H1 (cell line): Measurements from ENCODE around the gene INHA.

ENCODE experiments used
- BCL11A ChIP-seq, 2 experiments: IDR thresholded peaks; one replicate each; pipeline ENCODE4 v1.6.1; 2011; ENCODE audit warnings: low read depth in 2 of 2, low read length in 2 of 2, mild to moderate bottlenecking in 2 of 2
- BRCA1 ChIP-seq: IDR thresholded peaks from 2 replicates; pipeline ENCODE4 v1.6.1; 2012; ENCODE audit warnings: low read depth, low read length, improper control_type of control experiment
- EZH2 ChIP-seq: fragments of 200-600 bp; sonication (generic); IDR thresholded peaks from 2 replicates; pipeline ENCODE4 v1.7.1; 2012; ENCODE audit warnings: low read depth, mild to moderate bottlenecking, moderate library complexity, low read length, inconsistent platforms; ENCODE audit not compliant: severe bottlenecking
- HDAC2 ChIP-seq, 2 experiments: fragments of 300-600 bp in 1 of 2; sonication (generic) in 1 of 2; IDR thresholded peaks; 2 replicates each; pipeline ENCODE4 v1.6.1; 2011 to 2012; ENCODE audit warnings: low read depth in 2 of 2, low read length in 2 of 2, mild to moderate bottlenecking in 2 of 2, moderate library complexity in 2 of 2, borderline replicate concordance in 1 of 2, inconsistent platforms in 1 of 2
- HDAC6 ChIP-seq: IDR thresholded peaks from one replicate; pipeline ENCODE4 v1.7.1; 2012; ENCODE audit warnings: low read depth, mild to moderate bottlenecking, inconsistent platforms, low read length, moderate library complexity
- POLR2A ChIP-seq, 2 experiments: IDR thresholded peaks; 1 replicate in 1 of 2; 2 replicates in 1 of 2; pipeline ENCODE4 v1.6.1; 2011; ENCODE audit warnings: low read depth in 2 of 2, low read length in 2 of 2, mild to moderate bottlenecking in 2 of 2; ENCODE audit errors: control extremely low read depth in 1 of 2
- RAD21 ChIP-seq, 2 experiments: IDR thresholded peaks in 1 of 2; conservative IDR thresholded peaks in 1 of 2; 2 replicates each; pipeline ENCODE4 v1.6.1; 2011; ENCODE audit warnings: low read depth in 2 of 2, low read length in 2 of 2, improper control_type of control experiment in 1 of 2, inconsistent platforms in 1 of 2, mild to moderate bottlenecking in 1 of 2, moderate library complexity in 1 of 2
- TF ChIP-seq, protein P1 (sequence below), 3 experiments: IDR thresholded peaks; 1 replicate in 2 of 3; 2 replicates in 1 of 3; pipeline versions ENCODE4 v1.5.1 to v1.6.1; 2011; ENCODE audit warnings: low read length in 3 of 3, mild to moderate bottlenecking in 3 of 3, inconsistent platforms in 2 of 3, low read depth in 1 of 3, moderate library complexity in 1 of 3; ENCODE audit not compliant: insufficient read depth in 1 of 3; ENCODE audit errors: control extremely low read depth in 1 of 3

DNA sequence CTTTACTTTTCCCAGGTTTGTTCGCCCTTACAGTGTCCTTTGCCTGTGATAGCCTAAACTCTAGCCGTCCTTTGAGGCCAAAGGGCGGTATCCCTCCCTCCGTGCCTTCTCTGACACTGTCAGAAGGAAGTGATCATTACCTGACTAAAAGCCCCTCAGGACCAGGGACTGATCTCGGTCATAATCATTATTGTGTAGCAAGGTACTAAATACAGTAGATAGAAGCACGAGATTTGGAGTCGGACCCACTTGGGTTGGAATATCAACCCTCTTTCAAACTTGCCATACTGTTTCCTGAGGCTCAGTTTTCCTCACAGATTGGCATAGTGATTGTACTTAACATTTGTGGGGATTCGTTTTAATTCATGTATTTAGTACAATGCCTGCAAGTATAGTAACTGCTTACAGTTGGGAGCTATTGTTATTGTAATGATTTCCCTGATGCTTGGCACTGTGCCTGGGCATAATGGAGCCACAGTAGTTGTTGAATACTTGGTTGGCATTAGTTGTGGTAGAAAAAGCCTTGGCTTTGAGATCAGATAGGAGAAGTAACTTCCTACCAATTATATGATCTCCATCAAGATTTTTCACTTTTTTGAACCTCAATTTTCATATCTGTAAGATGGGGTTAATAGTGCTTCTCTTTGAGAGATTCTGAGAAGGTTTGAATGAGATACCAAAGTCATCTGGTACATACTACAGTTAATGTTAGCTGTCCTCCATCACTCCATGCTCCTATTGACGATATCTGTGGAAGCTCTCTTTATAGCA, 26.4 kb downstream of the INHA start:
- no peak for TF ChIP-seq EZH2
- TF ChIP-seq HDAC2 (IDR thresholded peaks at IDR 0.05; ENCODE audit: borderline replicate concordance in 1 of 2, low read depth in 2 of 2, low read length in 2 of 2), result no peak
- no peak for TF ChIP-seq HDAC6
- TF ChIP-seq BCL11A (IDR thresholded peaks at IDR 0.05; ENCODE audit: low read depth in 2 of 2, low read length in 2 of 2), result no peak
- no peak for TF ChIP-seq BRCA1
- no peak for TF ChIP-seq RAD21 (IDR thresholded peaks at IDR 0.05 in 1 of 2, conservative IDR thresholded peaks at IDR 0.05 in 1 of 2; ENCODE audit: low read depth in 2 of 2, low read length in 2 of 2)
- TF ChIP-seq, protein P1, sequence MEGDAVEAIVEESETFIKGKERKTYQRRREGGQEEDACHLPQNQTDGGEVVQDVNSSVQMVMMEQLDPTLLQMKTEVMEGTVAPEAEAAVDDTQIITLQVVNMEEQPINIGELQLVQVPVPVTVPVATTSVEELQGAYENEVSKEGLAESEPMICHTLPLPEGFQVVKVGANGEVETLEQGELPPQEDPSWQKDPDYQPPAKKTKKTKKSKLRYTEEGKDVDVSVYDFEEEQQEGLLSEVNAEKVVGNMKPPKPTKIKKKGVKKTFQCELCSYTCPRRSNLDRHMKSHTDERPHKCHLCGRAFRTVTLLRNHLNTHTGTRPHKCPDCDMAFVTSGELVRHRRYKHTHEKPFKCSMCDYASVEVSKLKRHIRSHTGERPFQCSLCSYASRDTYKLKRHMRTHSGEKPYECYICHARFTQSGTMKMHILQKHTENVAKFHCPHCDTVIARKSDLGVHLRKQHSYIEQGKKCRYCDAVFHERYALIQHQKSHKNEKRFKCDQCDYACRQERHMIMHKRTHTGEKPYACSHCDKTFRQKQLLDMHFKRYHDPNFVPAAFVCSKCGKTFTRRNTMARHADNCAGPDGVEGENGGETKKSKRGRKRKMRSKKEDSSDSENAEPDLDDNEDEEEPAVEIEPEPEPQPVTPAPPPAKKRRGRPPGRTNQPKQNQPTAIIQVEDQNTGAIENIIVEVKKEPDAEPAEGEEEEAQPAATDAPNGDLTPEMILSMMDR (IDR thresholded peaks at IDR 0.05; ENCODE audit: control extremely low read depth in 1 of 3, insufficient read depth in 1 of 3, low read depth in 1 of 3, low read length in 3 of 3), result no peak
- no peak for TF ChIP-seq POLR2A (IDR thresholded peaks at IDR 0.05; ENCODE audit: control extremely low read depth in 1 of 2, low read depth in 2 of 2, low read length in 2 of 2)
